Smooth muscle cell (in vitro differentiated cells): ENCODE measurements around the gene HSPA12A. TPM values are rescaled to one million over a fixed set of nuclear protein-coding genes. Genes with fewer than 3 reads are reported as not detected.

Source experiments
- DNase-seq: peaks from one replicate; lab custom pipeline; 2025; ENCODE audit not compliant: unreplicated experiment; lab: John Stamatoyannopoulos, UW
- H2AFZ ChIP-seq: fragments of 200-600 bp; sonication (generic); 2 replicates; pipeline ENCODE4 v1.6.0; 2016; ENCODE audit warnings: antibody characterized with exemption, low read depth, mild to moderate bottlenecking
- H3F3A ChIP-seq: fragments of 200-600 bp; sonication (generic); 2 replicates; pipeline ENCODE4 v1.6.0; 2017; ENCODE audit warnings: antibody characterized with exemption, low read depth
- H3K27ac ChIP-seq: fragments of 200-600 bp; sonication (generic); 2 replicates; pipeline ENCODE4 v1.5.1; 2016; ENCODE audit warnings: low read depth, mild to moderate bottlenecking
- H3K27me3 ChIP-seq: fragments of 200-600 bp; sonication (generic); 2 replicates; pipeline ENCODE4 v1.6.1; 2016; ENCODE audit warnings: low read depth, mild to moderate bottlenecking
- H3K36me3 ChIP-seq: fragments of 200-600 bp; sonication (generic); 2 replicates; pipeline ENCODE4 v1.5.1; 2016; ENCODE audit warnings: low read depth
- H3K4me1 ChIP-seq: fragments of 200-600 bp; sonication (generic); 2 replicates; pipeline ENCODE4 v1.5.1; 2016; ENCODE audit warnings: low read depth
- H3K4me2 ChIP-seq: fragments of 200-600 bp; sonication (generic); 2 replicates; pipeline ENCODE4 v1.6.0; 2016; ENCODE audit warnings: mild to moderate bottlenecking
- H3K4me3 ChIP-seq: fragments of 200-600 bp; sonication (generic); 2 replicates; pipeline ENCODE4 v1.5.1; 2016; ENCODE audit warnings: mild to moderate bottlenecking
- H3K79me2 ChIP-seq: fragments of 200-600 bp; sonication (generic); 2 replicates; pipeline ENCODE4 v1.6.0; 2016; ENCODE audit warnings: low read depth, mild to moderate bottlenecking
- H3K9ac ChIP-seq: fragments of 200-600 bp; sonication (generic); 2 replicates; pipeline ENCODE4 v1.6.0; 2016; ENCODE audit warnings: low read depth
- H3K9me3 ChIP-seq: fragments of 200-600 bp; sonication (generic); replicated peaks from 2 replicates; pipeline ENCODE4 v1.5.1; 2016; ENCODE audit warnings: low read depth
- H4K20me1 ChIP-seq: fragments of 200-600 bp; sonication (generic); 2 replicates; pipeline ENCODE4 v1.6.0; 2016; ENCODE audit warnings: low read depth
- CTCF ChIP-seq: fragments of 200-600 bp; sonication (generic); IDR thresholded peaks from 2 replicates; pipeline ENCODE4 v1.5.1; 2017; ENCODE audit warnings: borderline replicate concordance, mild to moderate bottlenecking, antibody characterized with exemption; ENCODE audit not compliant: insufficient read depth, poor library complexity, severe bottlenecking
- WGBS: methylation state at CpG from one replicate; pipeline ENCODE4 v1.1.7; 2016; ENCODE audit warnings: low lambda C conversion rate; 5-methylcytosine and 5-hydroxymethylcytosine counted together
- polyA plus RNA-seq: library from polyadenylated mRNA; unstranded; fragments of >200 nt; fragmentation: Nextera tagmentation; extraction: Ambion mirVana; gene quantifications from 2 replicates; pipeline ENCODE4 v1.2.1, GENCODE V29; 2016
- total RNA-seq: library from RNA; depleted of rRNA; stranded (reverse); fragments of >200 nt; gene quantifications from 2 replicates; pipeline ENCODE4 v1.2.3, GENCODE V29; 2014

Gene HSPA12A
- total and polyA plus RNA-seq, 2 experiments from 2014 or later: 5.3 to 6.4 TPM

DNA sequence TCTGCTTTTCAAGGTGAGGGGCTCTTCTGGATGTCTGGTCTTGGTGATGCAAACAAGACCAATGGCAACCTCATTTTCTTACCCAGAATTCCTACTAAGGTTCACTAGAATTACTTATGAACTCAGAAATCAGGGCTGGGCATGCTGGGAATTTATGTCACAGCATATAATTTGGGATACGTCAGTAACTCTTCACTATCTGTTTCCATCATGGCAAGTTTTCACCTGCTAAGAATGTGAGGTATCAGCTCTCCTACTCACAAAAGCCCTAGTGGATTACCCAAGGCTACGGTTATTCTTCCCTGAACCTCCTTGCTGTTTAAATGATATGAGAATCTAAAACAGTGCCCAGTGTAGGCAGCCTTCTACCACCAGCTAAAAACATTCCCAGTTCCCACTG, 68.5 kb downstream of the HSPA12A start:
- H4K20me1 ChIP-seq: no peaks in the 10 kb centered on the region
- no peak for TF ChIP-seq CTCF
- no peaks in the 10 kb centered on the region for H3K27me3 ChIP-seq
- no peak overlapping the region for H3K4me3 ChIP-seq
- no peak overlapping the region for H3K27ac ChIP-seq
- no peak for DNase-seq
- peaks cover 10% of the 10 kb centered on the region for H3K4me1 ChIP-seq
- no peaks in the 10 kb centered on the region for H3K9me3 ChIP-seq
- WGBS: 80% methylated on average over 2 of the region's 2 CpGs
- no peaks in the 10 kb centered on the region for H3K79me2 ChIP-seq
- no peak overlapping the region for H2AFZ ChIP-seq
- no peaks in the 10 kb centered on the region for H3F3A ChIP-seq
- H3K36me3 ChIP-seq: no peaks in the 10 kb centered on the region
- H3K9ac ChIP-seq: no peak overlapping the region
- H3K4me2 ChIP-seq: no peak overlapping the region

- Histone ChIP-seq H3K4me2 (no peak overlapping the region), H3F3A (no peaks in the 10 kb centered on the region), H3K4me3 (no peak overlapping the region), H3K9ac (no peak overlapping the region), H3K27ac (no peak overlapping the region), H3K27me3 (no peaks in the 10 kb centered on the region), H3K9me3 (no peaks in the 10 kb centered on the region), H4K20me1 (no peaks in the 10 kb centered on the region), H3K4me1 (peaks cover 10% of the 10 kb centered on the region), H2AFZ (no peak overlapping the region), H3K36me3 (no peaks in the 10 kb centered on the region), H3K79me2 (no peaks in the 10 kb centered on the region)
- no peak for TF ChIP-seq CTCF
- over 99% methylated on average over 5 of the region's 5 CpGs for WGBS
- DNase-seq: no peak
Measured at GRCh38 chr10:116672891-116673290, 69.5 kb downstream of the HSPA12A start.

DNA sequence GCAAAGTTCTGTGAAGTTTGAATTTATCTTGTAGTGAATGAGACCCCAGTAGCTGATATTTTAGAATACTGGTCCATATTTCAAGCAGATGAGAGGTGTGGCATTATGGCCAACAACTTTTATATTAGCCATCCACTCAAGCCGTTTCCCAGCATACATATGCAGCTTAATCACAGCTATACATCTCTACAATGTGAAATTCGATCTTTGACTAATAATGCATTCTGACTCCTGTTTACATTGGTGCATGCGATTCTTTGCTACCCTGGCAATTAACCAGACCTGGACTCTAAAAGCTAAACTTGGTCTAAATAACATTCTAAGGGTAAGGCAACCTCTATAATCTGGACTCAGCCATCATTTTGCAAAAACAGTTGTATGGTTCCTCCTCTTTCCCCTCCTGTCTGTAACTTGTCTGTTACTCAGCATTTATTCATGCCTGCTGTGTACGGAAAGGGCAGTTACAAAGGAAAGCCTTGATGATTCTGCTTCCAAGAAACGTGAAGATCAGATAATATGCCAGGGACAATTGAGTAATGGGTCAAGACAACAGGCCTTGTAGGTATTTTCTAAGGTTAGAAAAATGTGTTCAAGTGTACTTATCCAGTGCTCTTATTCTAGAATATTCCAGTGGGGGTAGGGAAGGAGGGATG, 71.0 kb downstream of the HSPA12A start:
- WGBS: 66% methylated on average over 5 of the region's 5 CpGs
- H3K9ac ChIP-seq: no peak overlapping the region
- no peaks in the 10 kb centered on the region for H3K9me3 ChIP-seq
- H3K36me3 ChIP-seq: no peaks in the 10 kb centered on the region
- H3K27ac ChIP-seq: no peak overlapping the region
- H3K4me2 ChIP-seq: no peak overlapping the region
- no peaks in the 10 kb centered on the region for H3K27me3 ChIP-seq
- no peaks in the 10 kb centered on the region for H3K79me2 ChIP-seq
- DNase-seq: no peak
- peaks cover 10% of the 10 kb centered on the region for H3K4me1 ChIP-seq
- H3F3A ChIP-seq: no peaks in the 10 kb centered on the region
- no peak overlapping the region for H3K4me3 ChIP-seq
- TF ChIP-seq CTCF: no peak
- no peaks in the 10 kb centered on the region for H4K20me1 ChIP-seq
- no peak overlapping the region for H2AFZ ChIP-seq

GRCh38 chr10:116670706-116671105, 71.7 kb downstream of the HSPA12A start:
- no peaks in the 10 kb centered on the region for H3F3A ChIP-seq
- peaks cover 10% of the 10 kb centered on the region for H3K4me1 ChIP-seq
- H3K4me3 ChIP-seq: no peak overlapping the region
- H3K4me2 ChIP-seq: no peak overlapping the region
- no peak for DNase-seq
- no peak overlapping the region for H3K27ac ChIP-seq
- TF ChIP-seq CTCF: no peak
- no peaks in the 10 kb centered on the region for H3K27me3 ChIP-seq
- H4K20me1 ChIP-seq: no peaks in the 10 kb centered on the region
- H3K79me2 ChIP-seq: no peaks in the 10 kb centered on the region
- no peak overlapping the region for H2AFZ ChIP-seq
- no peaks in the 10 kb centered on the region for H3K9me3 ChIP-seq
- no peak overlapping the region for H3K9ac ChIP-seq
- 85% methylated on average over 6 of the region's 6 CpGs for WGBS
- no peaks in the 10 kb centered on the region for H3K36me3 ChIP-seq
